SW 1271 (cell line): Measurements from ENCODE around the gene ARFGAP1.
"Not testable (repeated sequence)": the region's sequence is repeated elsewhere in the genome, so short reads cannot be mapped to it uniquely, and the experiment has no call there.

Experiments
- DNase-seq, 2 experiments: peaks; one replicate each; lab custom pipeline; 2025; lab: John Stamatoyannopoulos, UW

ARFGAP1 gene

GRCh38 chr20:63292292-63292701 is 19.7 kb downstream of the ARFGAP1 start:
- DNase-seq = no peak

GRCh38 chr20:63292904-63293303 is 20.3 kb downstream of the ARFGAP1 start, which contains the start of gene COL20A1:
Gene COL20A1, plus strand, starts transcription at chr20:63293186. Its CDS starts 1,922 bp downstream, at chr20:63295108.
- DNase-seq = no peak

GRCh38 chr20:63293456-63293855 is 20.8 kb downstream of the ARFGAP1 start:
- DNase-seq = no peak

GRCh38 chr20:63293871-63294535 is 21.4 kb downstream of the ARFGAP1 start:
- DNase-seq = no peak

- no peak for DNase-seq
Measured at GRCh38 chr20:63294536-63294900, 21.9 kb downstream of the ARFGAP1 start.

GRCh38 chr20:63295018-63295417 is 22.4 kb downstream of the ARFGAP1 start:
- no peak for DNase-seq

- no peak for DNase-seq
Measured at GRCh38 chr20:63295422-63295821, 22.8 kb downstream of the ARFGAP1 start.

GRCh38 chr20:63295846-63296245 is 23.2 kb downstream of the ARFGAP1 start:
- no peak for DNase-seq

- DNase-seq = no peak
Measured at GRCh38 chr20:63296531-63297299, 24.1 kb downstream of the ARFGAP1 start.

GRCh38 chr20:63297371-63297781 is 24.8 kb downstream of the ARFGAP1 start:
- DNase-seq = no peak

- DNase-seq = no peak
Measured at GRCh38 chr20:63297796-63298572, 25.4 kb downstream of the ARFGAP1 start.

GRCh38 chr20:63298731-63299312 is 26.2 kb downstream of the ARFGAP1 start:
- DNase-seq = no peak

GRCh38 chr20:63301671-63302070 is 29.1 kb downstream of the ARFGAP1 start:
- DNase-seq = no peak

GRCh38 chr20:63303095-63303666 is 30.6 kb downstream of the ARFGAP1 start:
- no peak for DNase-seq

GRCh38 chr20:63305393-63305792 is 32.8 kb downstream of the ARFGAP1 start:
- no peak for DNase-seq

GRCh38 chr20:63305933-63306672 is 33.5 kb downstream of the ARFGAP1 start:
- not testable (repeated sequence) for DNase-seq

GRCh38 chr20:63306673-63307537 is 34.3 kb downstream of the ARFGAP1 start:
- no peak for DNase-seq

GRCh38 chr20:63307538-63308217 is 35.1 kb downstream of the ARFGAP1 start:
- DNase-seq = no peak

GRCh38 chr20:63308218-63308911 is 35.8 kb downstream of the ARFGAP1 start:
- no peak for DNase-seq
